ENCODE data around the gene MYO1D. TPM values are rescaled to one million over a fixed set of nuclear protein-coding genes. Genes with fewer than 3 reads are reported as not detected.

Gene MYO1D
- total and polyA plus RNA-seq, 11 donors: 3.3 to 15.5 (median 8.9) TPM

- intact Hi-C loops (cut with DNase I): no loop called here
- Histone ChIP-seq H3K4me3 (no peak overlapping the region), H3K27ac (peak overlapping the region in 2 of 12 donors; percentile 18 to 49)
Observed at GRCh38 chr17:32470405-32471167, 406.3 kb downstream of the MYO1D start.

GRCh38 chr17:32467949-32468348, 409.0 kb downstream of the MYO1D start:
- Histone ChIP-seq H3K27me3 (no peaks in the 10 kb centered on the region), H3K9me3 (no peaks in the 10 kb centered on the region), H3K4me3 (no peak overlapping the region), H3K27ac (no peak overlapping the region), H3K36me3 (peaks cover 5 to 100% (median 97%) of the 10 kb centered on the region in 9 donors), H3K4me1 (peaks cover 0 to 18% (median 0%) of the 10 kb centered on the region in 12 donors)
- no peak for DNase-seq
- WGBS, 4 donors: 97 to 99% (median 98%) methylated on average over 7 of the region's 7 CpGs
- intact Hi-C loops (cut with DNase I): loop anchor here in 1 of 10 donors (10.0 kb wide), 1 partner anchor 57 kb away; no protein-coding TSS in a partner anchor
- ATAC-seq: no peak
- TF ChIP-seq POLR2A (IDR thresholded peaks at IDR 0.05) (no peak), CTCF (IDR thresholded peaks at IDR 0.05) (no peak)

More at GRCh38 chr17:32470405-32471167, 406.3 kb downstream of the MYO1D start:
- H3K4me1 ChIP-seq: peaks cover 0 to 18% (median 0%) of the 10 kb centered on the region in 12 donors
- H3K27me3 ChIP-seq: no peaks in the 10 kb centered on the region
- WGBS, 4 donors: 84 to 90% (median 87%) methylated on average over 6 of the region's 6 CpGs
- peaks cover 5 to 100% (median 96%) of the 10 kb centered on the region in 9 donors for H3K36me3 ChIP-seq
- ATAC-seq: peak; percentile 61 to 84 (median 74)
- peak in 1 of 5 donors; percentile 28 for DNase-seq
- TF ChIP-seq POLR2A (IDR thresholded peaks at IDR 0.05): no peak
- no peak for TF ChIP-seq CTCF (IDR thresholded peaks at IDR 0.05)
- H3K9me3 ChIP-seq: no peaks in the 10 kb centered on the region

GRCh38 chr17:32464374-32464773, 412.6 kb downstream of the MYO1D start:
- intact Hi-C loops (cut with DNase I): loop anchor here in 7 of 10 donors (5.0 to 10.0 kb wide), 3 partner anchors 60 to 293 kb away; no protein-coding TSS in a partner anchor
- TF ChIP-seq CTCF (IDR thresholded peaks at IDR 0.05) (no peak), POLR2A (IDR thresholded peaks at IDR 0.05) (no peak)
- peaks cover 0 to 14% (median 0%) of the 10 kb centered on the region in 12 donors for H3K4me1 ChIP-seq
- ATAC-seq (no peak), DNase-seq (no peak)
- no peaks in the 10 kb centered on the region for H3K27me3 ChIP-seq
- peaks cover 2 to 100% (median 90%) of the 10 kb centered on the region in 9 donors for H3K36me3 ChIP-seq
- 76 to 87% (median 84%) methylated on average over 1 of the region's 1 CpG for WGBS, 4 donors
- H3K27ac ChIP-seq: no peak overlapping the region
- no peak overlapping the region for H3K4me3 ChIP-seq
- no peaks in the 10 kb centered on the region for H3K9me3 ChIP-seq

- H3K9me3 ChIP-seq: no peaks in the 10 kb centered on the region
- no peak for ATAC-seq
- no peak overlapping the region for H3K27ac ChIP-seq
- intact Hi-C loops (cut with DNase I): loop anchor here in 7 of 10 donors (5.0 to 10.0 kb wide), 3 partner anchors 61 to 294 kb away; no protein-coding TSS in a partner anchor
- H3K36me3 ChIP-seq: peaks cover 0 to 100% (median 90%) of the 10 kb centered on the region in 9 donors
- H3K4me3 ChIP-seq: no peak overlapping the region
- no peak for DNase-seq
- no peak for TF ChIP-seq POLR2A (IDR thresholded peaks at IDR 0.05)
- TF ChIP-seq CTCF (IDR thresholded peaks at IDR 0.05): no peak
- no peaks in the 10 kb centered on the region for H3K27me3 ChIP-seq
- WGBS, 4 donors: 91 to 97% (median 93%) methylated on average over 3 of the region's 3 CpGs
- peaks cover 0 to 13% (median 0%) of the 10 kb centered on the region in 12 donors for H3K4me1 ChIP-seq
Observed at GRCh38 chr17:32463304-32463703, 413.6 kb downstream of the MYO1D start.
